Ishikawa (cell line): ENCODE data around the gene TMEM61.
A peak's percentile ranks its signal among the peaks of the same experiment; 100 is the strongest.

Experiments used
- CEBPB ChIP-seq: IDR thresholded peaks from 2 replicates; pipeline ENCODE4 v1.6.1; 2012
- CREB1 ChIP-seq: IDR thresholded peaks from 2 replicates; pipeline ENCODE4 v1.6.1; 2012; ENCODE audit warnings: low read depth
- EGR1 ChIP-seq: IDR thresholded peaks from 2 replicates; pipeline ENCODE4 v1.6.1; 2012
- EP300 ChIP-seq: IDR thresholded peaks from 2 replicates; pipeline ENCODE4 v1.6.1; 2012; ENCODE audit warnings: borderline replicate concordance
- FOXM1 ChIP-seq: IDR thresholded peaks from 2 replicates; pipeline ENCODE4 v1.6.1; 2012; ENCODE audit warnings: low read depth, borderline replicate concordance
- NFIC ChIP-seq: IDR thresholded peaks from 2 replicates; pipeline ENCODE4 v1.6.1; 2012
- RAD21 ChIP-seq: IDR thresholded peaks from 2 replicates; pipeline ENCODE4 v1.6.1; 2012; ENCODE audit warnings: low read depth
- REST ChIP-seq: IDR thresholded peaks from 2 replicates; pipeline ENCODE4 v1.6.1; 2012; ENCODE audit warnings: low read depth, mild to moderate bottlenecking
- TAF1 ChIP-seq: IDR thresholded peaks from 2 replicates; pipeline ENCODE4 v1.6.1; 2012; ENCODE audit warnings: low read depth, mild to moderate bottlenecking
- TCF12 ChIP-seq: IDR thresholded peaks from 2 replicates; pipeline ENCODE4 v1.6.1; 2012; ENCODE audit warnings: low read depth
- TEAD4 ChIP-seq: IDR thresholded peaks from 2 replicates; pipeline ENCODE4 v1.6.1; 2012
- USF1 ChIP-seq: IDR thresholded peaks from 2 replicates; pipeline ENCODE4 v1.6.1; 2012
- YY1 ChIP-seq: IDR thresholded peaks from 2 replicates; pipeline ENCODE4 v1.6.1; 2012; ENCODE audit warnings: low read depth
- ZBTB7A ChIP-seq: IDR thresholded peaks from 2 replicates; pipeline ENCODE4 v1.6.1; 2012; ENCODE audit warnings: low read depth
- TF ChIP-seq, protein P1 (sequence below): IDR thresholded peaks from 2 replicates; pipeline ENCODE4 v1.6.1; 2012

Gene TMEM61

GRCh38 chr1:54972436-54972835, 8.0 kb upstream of the TMEM61 start:
- TF ChIP-seq YY1 (no peak), TEAD4 (no peak), CREB1 (no peak), CEBPB (no peak), TAF1 (no peak), USF1 (no peak), EGR1 (no peak), EP300 (no peak), FOXM1 (no peak), REST (no peak), RAD21 (no peak), NFIC (no peak), TCF12 (no peak), ZBTB7A (no peak)
- TF ChIP-seq, protein P1, sequence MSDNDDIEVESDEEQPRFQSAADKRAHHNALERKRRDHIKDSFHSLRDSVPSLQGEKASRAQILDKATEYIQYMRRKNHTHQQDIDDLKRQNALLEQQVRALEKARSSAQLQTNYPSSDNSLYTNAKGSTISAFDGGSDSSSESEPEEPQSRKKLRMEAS = no peak

DNA sequence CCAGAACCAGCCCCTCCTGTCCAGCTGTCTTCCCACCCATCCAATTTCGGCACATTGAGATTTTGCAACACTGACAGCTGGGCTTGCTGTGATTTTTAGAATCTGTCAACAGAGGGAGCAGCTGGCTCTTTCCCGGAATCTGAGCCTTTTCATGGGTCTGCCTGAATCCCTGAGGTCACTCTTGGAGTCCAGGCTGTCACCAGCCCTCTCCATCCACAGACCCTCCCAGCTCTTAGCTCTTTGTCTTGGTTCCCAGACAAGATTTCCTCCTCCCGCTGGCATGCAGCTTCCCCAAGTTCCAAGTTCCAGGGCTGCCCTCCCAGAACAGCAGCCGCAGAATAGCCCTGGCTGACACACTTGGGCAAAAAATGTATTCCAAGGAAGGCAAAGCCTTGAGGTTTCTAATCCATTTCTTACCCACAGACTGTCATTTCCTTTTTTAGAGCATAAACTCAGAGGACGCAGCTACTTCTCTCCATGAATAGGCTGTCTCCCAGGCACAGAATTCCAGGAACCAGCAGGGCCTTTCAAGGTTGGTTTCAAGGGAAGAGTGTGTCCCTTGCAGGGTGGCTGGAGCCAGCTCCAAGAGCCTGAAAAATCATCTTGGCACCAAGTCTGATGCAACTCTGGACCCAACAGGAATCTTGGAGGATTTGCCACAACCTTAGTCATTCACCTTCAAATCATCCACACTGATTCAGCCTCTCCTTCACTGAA, 7.1 kb upstream of the TMEM61 start:
- TF ChIP-seq CEBPB (peak; percentile 75), REST (no peak), RAD21 (peak; percentile 59)

GRCh38 chr1:54975356-54976108, 4.9 kb upstream of the TMEM61 start:
- TF ChIP-seq, protein P1 = peak; percentile 75
- TF ChIP-seq NFIC (peak; percentile 10; the same call in 1 of the 2 replicates), TCF12 (no peak), EP300 (no peak), REST (no peak), USF1 (no peak), TEAD4 (no peak)

- TF ChIP-seq CEBPB = no peak
- no peak for TF ChIP-seq USF1
- no peak for TF ChIP-seq ZBTB7A
- no peak for TF ChIP-seq YY1
- TF ChIP-seq, protein P1 = no peak
- TF ChIP-seq EP300 = peak; percentile 71; the same call in 1 of the 2 replicates
- TF ChIP-seq CREB1 = no peak
- TF ChIP-seq TCF12 = peak; percentile 55; the same call in 1 of the 2 replicates
- TF ChIP-seq FOXM1 = peak; percentile 40; the same call in 1 of the 2 replicates
- peak; percentile 87 for TF ChIP-seq NFIC
These were observed 3.7 kb upstream of the TMEM61 start for GRCh38 chr1:54976747-54977146.
